SK-N-MC (cell line): ENCODE data around the gene TLE6.

Experiments
- EZH2 ChIP-seq: fragments of 200-600 bp; sonication (generic); IDR thresholded peaks from one replicate; pipeline ENCODE4 v1.6.1; 2017; ENCODE audit warnings: antibody characterized with exemption
- POLR2AphosphoS5 ChIP-seq: IDR thresholded peaks from 2 replicates; pipeline ENCODE4 v1.6.1; 2012; ENCODE audit warnings: mild to moderate bottlenecking, low read depth, low read length, borderline replicate concordance

DNA sequence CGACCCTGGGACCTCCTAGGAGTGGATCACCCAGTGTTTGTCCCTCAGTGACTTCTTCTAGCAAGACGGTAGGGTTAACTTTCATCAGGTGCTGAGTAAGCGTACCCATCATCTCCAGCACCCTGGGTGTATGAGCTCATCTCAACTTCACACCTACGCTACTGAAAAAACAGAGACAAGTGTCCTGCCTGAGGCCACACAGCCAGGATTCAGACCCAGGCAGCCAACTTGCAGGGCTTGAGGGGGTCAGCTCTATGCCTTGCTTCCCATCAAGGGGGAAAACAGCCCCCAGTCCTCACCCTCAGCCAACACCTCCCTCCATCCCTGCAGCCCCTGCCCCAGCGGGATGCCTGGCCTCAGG lies 47.1 kb downstream of the TLE6 start:
- no peak for TF ChIP-seq EZH2
- TF ChIP-seq POLR2AphosphoS5: no peak
